Neural progenitor cell (in vitro differentiated cells): ENCODE results near the gene MMP14. TPM values are rescaled to one million over a fixed set of nuclear protein-coding genes. Genes with fewer than 3 reads are reported as not detected.
"Not testable (repeated sequence)": the region's sequence is repeated elsewhere in the genome, so short reads cannot be mapped to it uniquely, and the experiment has no call there.

ENCODE experiments used
- DNase-seq: peaks from one replicate; pipeline ENCODE4 v3.0.0-alpha.2; 2016; ENCODE audit warnings: low spot score
- H2AFZ ChIP-seq: fragments of 200-600 bp; sonication (generic); replicated peaks from 2 replicates; pipeline ENCODE4 v1.6.1; 2016; ENCODE audit warnings: antibody characterized with exemption
- H3F3A ChIP-seq: fragments of 200-600 bp; sonication (generic); 2 replicates; pipeline ENCODE4 v1.6.1; 2016; ENCODE audit warnings: antibody characterized with exemption, low read depth
- H3K27ac ChIP-seq: fragments of 200-600 bp; sonication (generic); 2 replicates; pipeline ENCODE4 v1.5.1; 2016; ENCODE audit warnings: mild to moderate bottlenecking
- H3K27me3 ChIP-seq: fragments of 200-600 bp; sonication (generic); 2 replicates; pipeline ENCODE4 v1.6.1; 2016; ENCODE audit warnings: mild to moderate bottlenecking, moderate library complexity
- H3K36me3 ChIP-seq: fragments of 200-600 bp; sonication (generic); 2 replicates; pipeline ENCODE4 v1.5.1; 2016
- H3K4me1 ChIP-seq: fragments of 200-600 bp; sonication (generic); 2 replicates; pipeline ENCODE4 v1.6.1; 2016; ENCODE audit warnings: mixed run types
- H3K4me2 ChIP-seq: fragments of 200-600 bp; sonication (generic); 2 replicates; pipeline ENCODE4 v1.6.1; 2016
- H3K4me3 ChIP-seq: fragments of 200-600 bp; sonication (generic); 2 replicates; pipeline ENCODE4 v1.5.1; 2016
- H3K79me2 ChIP-seq: fragments of 200-600 bp; sonication (generic); 2 replicates; pipeline ENCODE4 v1.6.1; 2016; ENCODE audit warnings: low read depth
- H3K9ac ChIP-seq: fragments of 200-600 bp; sonication (generic); 2 replicates; pipeline ENCODE4 v1.6.1; 2016
- H3K9me3 ChIP-seq: fragments of 200-600 bp; sonication (generic); 2 replicates; pipeline ENCODE4 v1.5.1; 2016; ENCODE audit warnings: low read depth
- H4K20me1 ChIP-seq: fragments of 200-600 bp; sonication (generic); 2 replicates; pipeline ENCODE4 v1.6.1; 2016; ENCODE audit warnings: low read depth
- H3K27ac Mint-ChIP-seq: 3 replicates; pipeline ENCODE4 v1.8.0; 2021; ENCODE audit warnings: mixed read lengths
- H3K27me3 Mint-ChIP-seq: 2 replicates; pipeline ENCODE4 v1.8.0; 2022; ENCODE audit warnings: low read depth, mild to moderate bottlenecking, inconsistent platforms, moderate library complexity, mixed read lengths; ENCODE audit not compliant: insufficient read depth
- H3K36me3 Mint-ChIP-seq: 3 replicates; pipeline ENCODE4 v1.8.0; 2021; ENCODE audit warnings: mixed read lengths
- H3K4me1 Mint-ChIP-seq: 3 replicates; pipeline ENCODE4 v1.8.0; 2021; ENCODE audit warnings: mixed read lengths
- H3K4me3 Mint-ChIP-seq: 3 replicates; pipeline ENCODE4 v1.8.0; 2021; ENCODE audit warnings: mild to moderate bottlenecking, moderate library complexity, mixed read lengths
- H3K9me3 Mint-ChIP-seq: 3 replicates; pipeline ENCODE4 v1.8.0; 2020; ENCODE audit warnings: mixed read lengths
- CTCF ChIP-seq: fragments of 200-600 bp; sonication (generic); IDR thresholded peaks from 2 replicates; pipeline ENCODE4 v1.5.1; 2017; ENCODE audit warnings: antibody characterized with exemption, mild to moderate bottlenecking
- EZH2 ChIP-seq: fragments of 200-600 bp; sonication (generic); IDR thresholded peaks from 2 replicates; pipeline ENCODE4 v1.6.1; 2017; ENCODE audit warnings: antibody characterized with exemption, mild to moderate bottlenecking, moderate library complexity
- EZH2phosphoT487 ChIP-seq: fragments of 200-600 bp; sonication (generic); IDR thresholded peaks from 2 replicates; pipeline ENCODE4 v1.6.1; 2017; ENCODE audit warnings: antibody characterized with exemption
- total RNA-seq: library from RNA; depleted of rRNA; stranded (reverse); fragments of >200 nt; gene quantifications from 2 replicates; pipeline ENCODE4 v1.2.3, GENCODE V29; 2015; ENCODE audit warnings: low replicate concordance

MMP14 gene
- total RNA-seq, 1 donor from 2014 or later: 15.1 TPM

DNA sequence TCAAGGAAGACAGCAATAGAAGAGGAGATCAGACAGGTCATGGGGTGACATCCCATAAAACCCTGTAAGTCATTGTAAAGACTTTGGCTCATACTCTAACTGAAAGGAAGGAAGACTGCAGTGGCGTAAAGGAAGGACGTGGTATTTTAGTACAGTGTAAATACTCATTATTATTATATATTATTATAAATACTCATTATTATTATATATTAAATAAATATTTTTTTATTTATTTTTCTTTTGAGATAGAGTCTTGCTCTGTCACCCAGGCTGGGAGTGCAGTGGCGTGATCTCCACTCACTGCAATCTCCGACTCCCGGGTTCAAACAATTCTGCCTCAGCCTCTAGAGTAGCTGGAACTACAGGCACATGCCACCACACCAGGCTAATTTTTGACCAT, 20.0 kb downstream of the MMP14 start:
- Histone ChIP-seq H3K9me3 (no peaks in the 10 kb centered on the region), H3K27ac (no peak overlapping the region), H4K20me1 (no peaks in the 10 kb centered on the region), H3K4me3 (no peak overlapping the region), H3K27me3 (no peaks in the 10 kb centered on the region), H2AFZ (no peak overlapping the region), H3K79me2 (no peaks in the 10 kb centered on the region), H3F3A (no peaks in the 10 kb centered on the region), H3K4me1 (no peaks in the 10 kb centered on the region), H3K9ac (no peak overlapping the region), H3K4me2 (no peak overlapping the region), H3K36me3 (no peaks in the 10 kb centered on the region)
- H3K4me1 Mint-ChIP-seq: peaks cover 6% of the 10 kb centered on the region
- TF ChIP-seq EZH2phosphoT487: no peak
- no peak for TF ChIP-seq CTCF
- no peak for TF ChIP-seq EZH2
- H3K4me3 Mint-ChIP-seq: no peak overlapping the region
- no peak overlapping the region for H3K27ac Mint-ChIP-seq
- peaks cover 2% of the 10 kb centered on the region for H3K27me3 Mint-ChIP-seq
- DNase-seq: no peak
- peaks cover 2% of the 10 kb centered on the region for H3K9me3 Mint-ChIP-seq
- no peaks in the 10 kb centered on the region for H3K36me3 Mint-ChIP-seq

- H3K36me3 ChIP-seq, H4K20me1 ChIP-seq, H3K4me3 ChIP-seq, H2AFZ ChIP-seq, DNase-seq, H3K27me3 Mint-ChIP-seq, H3K79me2 ChIP-seq, H3K9me3 Mint-ChIP-seq, H3K4me2 ChIP-seq, H3K9me3 ChIP-seq, H3F3A ChIP-seq, H3K4me1 Mint-ChIP-seq, H3K4me3 Mint-ChIP-seq, H3K9ac ChIP-seq, H3K36me3 Mint-ChIP-seq, H3K27me3 ChIP-seq, H3K27ac Mint-ChIP-seq, H3K4me1 ChIP-seq, H3K27ac ChIP-seq: not testable (repeated sequence)
Measured at GRCh38 chr14:22860377-22860776, 24.0 kb downstream of the MMP14 start.

- no peaks in the 10 kb centered on the region for H4K20me1 ChIP-seq
- H3K4me1 ChIP-seq: no peaks in the 10 kb centered on the region
- Mint-ChIP-seq H3K36me3 (no peaks in the 10 kb centered on the region), H3K27me3 (no peaks in the 10 kb centered on the region), H3K4me1 (peaks cover 3% of the 10 kb centered on the region), H3K4me3 (no peak overlapping the region), H3K27ac (no peak overlapping the region), H3K9me3 (peaks cover 2% of the 10 kb centered on the region)
- H3K9ac ChIP-seq: no peak overlapping the region
- H3K79me2 ChIP-seq: no peaks in the 10 kb centered on the region
- H3K27me3 ChIP-seq: no peaks in the 10 kb centered on the region
- H3F3A ChIP-seq: no peaks in the 10 kb centered on the region
- H2AFZ ChIP-seq: no peak overlapping the region
- TF ChIP-seq EZH2: no peak
- no peak for TF ChIP-seq EZH2phosphoT487
- no peak for TF ChIP-seq CTCF
- H3K4me2 ChIP-seq: no peak overlapping the region
- DNase-seq: no peak
- no peaks in the 10 kb centered on the region for H3K9me3 ChIP-seq
- H3K36me3 ChIP-seq: no peaks in the 10 kb centered on the region
- H3K4me3 ChIP-seq: no peak overlapping the region
- no peak overlapping the region for H3K27ac ChIP-seq
Measured at GRCh38 chr14:22861651-22862050, 25.3 kb downstream of the MMP14 start.

DNA sequence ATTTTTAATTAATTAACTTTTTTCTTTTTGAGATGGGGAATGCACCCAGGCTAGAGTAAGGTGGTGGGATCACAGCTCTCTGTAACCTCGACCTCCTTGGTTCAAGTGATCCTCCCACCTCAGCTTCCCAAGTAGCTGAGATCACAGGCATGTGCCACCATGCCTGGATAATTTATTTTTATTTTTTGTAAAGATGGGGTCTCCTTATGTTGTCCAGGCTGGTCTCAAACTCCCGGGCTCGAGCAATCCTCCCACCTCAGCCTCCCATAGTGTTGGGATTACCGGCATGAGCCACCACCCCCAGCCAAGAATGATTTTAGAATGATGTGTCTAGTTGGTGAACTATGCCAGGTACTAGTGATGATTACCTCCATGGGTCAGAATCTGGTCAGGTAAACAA, 28.6 kb downstream of the MMP14 start:
- H3K27me3 Mint-ChIP-seq: peaks cover 3% of the 10 kb centered on the region
- Histone ChIP-seq H3K9me3 (no peaks in the 10 kb centered on the region), H3K27ac (no peak overlapping the region), H3K4me3 (no peak overlapping the region), H3K9ac (no peak overlapping the region), H3K4me2 (no peak overlapping the region), H3F3A (no peaks in the 10 kb centered on the region), H3K27me3 (no peaks in the 10 kb centered on the region), H3K79me2 (no peaks in the 10 kb centered on the region), H3K36me3 (no peaks in the 10 kb centered on the region), H2AFZ (peak overlapping the region; percentile 29), H3K4me1 (no peaks in the 10 kb centered on the region), H4K20me1 (no peaks in the 10 kb centered on the region)
- H3K9me3 Mint-ChIP-seq: peaks cover 2% of the 10 kb centered on the region
- peak overlapping the region; percentile 22 for H3K27ac Mint-ChIP-seq
- peaks cover 3% of the 10 kb centered on the region for H3K4me1 Mint-ChIP-seq
- TF ChIP-seq EZH2 (no peak), CTCF (no peak), EZH2phosphoT487 (no peak)
- DNase-seq: no peak
- no peak overlapping the region for H3K4me3 Mint-ChIP-seq
- H3K36me3 Mint-ChIP-seq: no peaks in the 10 kb centered on the region
